Nephron progenitor cell (in vitro differentiated cells): ENCODE measurements around the gene KDM5B.
A peak's percentile ranks its signal among the peaks of the same experiment; 100 is the strongest.

Source experiments
- DNase-seq: peaks from one replicate; pipeline ENCODE4 v3.0.0; 2021
- H3K27ac Mint-ChIP-seq: 2 replicates; pipeline ENCODE4 v1.8.0; 2021; ENCODE audit warnings: mild to moderate bottlenecking, moderate library complexity, mixed read lengths
- H3K27me3 Mint-ChIP-seq: 2 replicates; pipeline ENCODE4 v1.8.0; 2021; ENCODE audit warnings: mild to moderate bottlenecking, low read depth, mixed read lengths; ENCODE audit not compliant: poor library complexity
- H3K36me3 Mint-ChIP-seq: 2 replicates; pipeline ENCODE4 v1.8.0; 2021; ENCODE audit warnings: low read depth, mixed read lengths
- H3K4me1 Mint-ChIP-seq: 2 replicates; pipeline ENCODE4 v1.8.0; 2021; ENCODE audit warnings: mixed read lengths
- H3K4me3 Mint-ChIP-seq: 2 replicates; pipeline ENCODE4 v1.8.0; 2021; ENCODE audit warnings: mild to moderate bottlenecking, moderate library complexity, mixed read lengths
- H3K9me3 Mint-ChIP-seq: 2 replicates; pipeline ENCODE4 v1.8.0; 2021; ENCODE audit warnings: mild to moderate bottlenecking, moderate library complexity, mixed read lengths
- CTCF ChIP-seq: fragments of 200-600 bp; sonication (generic); IDR thresholded peaks from 2 replicates; pipeline ENCODE4 v1.5.0; 2021; ENCODE audit warnings: antibody characterized with exemption

The KDM5B gene

GRCh38 chr1:202710070-202711045 is 97.9 kb downstream of the KDM5B start, which contains the start of gene SYT2:
Gene SYT2, minus strand, starts transcription at chr1:202710454. Its CDS starts 104,682 bp downstream, at chr1:202605772.
- Mint-ChIP-seq H3K4me1 (peaks cover 27% of the 10 kb centered on the region), H3K9me3 (no peaks in the 10 kb centered on the region), H3K27ac (no peak within 1 kb of the TSS), H3K27me3 (peaks cover 85% of the 10 kb centered on the region), H3K36me3 (no peaks in the 10 kb centered on the region), H3K4me3 (peak within 1 kb of the TSS; percentile 82)
- TF ChIP-seq CTCF = no peak
- peak; percentile 86 for DNase-seq

DNA sequence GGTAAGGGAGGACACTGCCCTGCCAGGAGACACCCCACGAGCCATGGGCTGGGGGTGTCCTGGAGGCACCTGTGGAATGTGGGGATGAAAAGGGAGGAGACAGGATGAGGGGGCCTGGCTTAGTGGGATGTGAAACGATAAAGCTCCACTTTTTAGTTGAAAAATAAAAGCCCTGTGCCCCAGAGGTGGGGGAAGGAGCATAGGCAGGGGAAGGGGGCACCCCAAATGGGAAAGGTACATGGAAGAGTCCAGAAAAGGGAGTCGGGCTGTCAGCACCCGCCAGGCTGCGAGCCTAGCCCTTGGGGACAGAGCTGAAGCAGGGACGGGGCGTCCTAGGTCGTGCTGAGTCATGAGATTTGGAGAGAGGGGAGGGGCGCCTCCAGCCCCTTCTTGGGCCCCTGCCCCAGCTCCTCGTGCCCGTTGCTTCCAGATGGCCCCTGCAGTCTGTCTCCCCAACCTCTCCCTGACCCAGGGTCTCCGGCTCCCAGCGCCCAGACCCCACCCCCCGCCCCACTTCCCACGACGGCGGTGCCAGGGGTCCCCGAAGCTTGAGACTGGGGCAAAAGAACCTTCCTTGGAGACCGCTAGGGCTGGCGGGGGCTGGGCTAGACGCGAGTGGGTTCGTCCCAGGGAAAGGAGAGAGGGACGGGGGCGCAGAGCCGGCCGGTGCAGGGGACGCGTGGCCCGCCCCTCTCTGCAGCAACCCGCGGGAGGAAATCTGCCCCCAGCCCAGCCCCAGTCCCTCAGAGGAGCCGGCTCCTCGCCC is 98.8 kb downstream of the KDM5B start:
- Mint-ChIP-seq H3K9me3 (no peaks in the 10 kb centered on the region), H3K4me3 (peak overlapping the region; percentile 82), H3K27me3 (peaks cover 94% of the 10 kb centered on the region), H3K4me1 (peaks cover 27% of the 10 kb centered on the region), H3K36me3 (no peaks in the 10 kb centered on the region), H3K27ac (no peak overlapping the region)
- no peak for TF ChIP-seq CTCF
- peak; percentile 26 for DNase-seq

- Mint-ChIP-seq H3K4me3 (peak overlapping the region; percentile 79), H3K27ac (no peak overlapping the region), H3K4me1 (peaks cover 27% of the 10 kb centered on the region), H3K27me3 (peaks cover 98% of the 10 kb centered on the region), H3K9me3 (no peaks in the 10 kb centered on the region), H3K36me3 (no peaks in the 10 kb centered on the region)
- TF ChIP-seq CTCF = no peak
- no peak for DNase-seq
Observed at GRCh38 chr1:202708456-202709275, 99.6 kb downstream of the KDM5B start.

DNA sequence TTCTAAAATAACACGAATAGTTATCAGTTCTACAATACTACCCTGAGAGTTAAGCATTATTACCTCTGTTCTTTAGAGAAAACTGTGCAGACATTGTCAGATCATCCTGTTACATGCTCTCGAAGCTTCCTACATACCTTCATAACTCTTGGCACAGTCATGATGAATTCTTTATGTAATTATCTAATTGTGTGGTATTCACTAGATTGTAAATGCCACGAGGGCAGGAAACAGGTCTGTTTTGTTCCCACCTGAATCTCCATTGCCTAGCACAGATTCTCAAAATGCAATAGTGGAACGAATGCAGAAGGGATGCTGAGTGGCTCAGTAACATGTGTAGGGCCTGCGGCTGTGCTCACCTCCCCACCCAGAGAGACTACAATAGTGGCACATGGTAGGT is 101.4 kb downstream of the KDM5B start:
- peaks cover 12% of the 10 kb centered on the region for H3K4me1 Mint-ChIP-seq
- H3K27me3 Mint-ChIP-seq = peaks cover 93% of the 10 kb centered on the region
- no peak for DNase-seq
- no peaks in the 10 kb centered on the region for H3K9me3 Mint-ChIP-seq
- H3K27ac Mint-ChIP-seq = no peak overlapping the region
- TF ChIP-seq CTCF = no peak
- no peaks in the 10 kb centered on the region for H3K36me3 Mint-ChIP-seq
- no peak overlapping the region for H3K4me3 Mint-ChIP-seq

DNA sequence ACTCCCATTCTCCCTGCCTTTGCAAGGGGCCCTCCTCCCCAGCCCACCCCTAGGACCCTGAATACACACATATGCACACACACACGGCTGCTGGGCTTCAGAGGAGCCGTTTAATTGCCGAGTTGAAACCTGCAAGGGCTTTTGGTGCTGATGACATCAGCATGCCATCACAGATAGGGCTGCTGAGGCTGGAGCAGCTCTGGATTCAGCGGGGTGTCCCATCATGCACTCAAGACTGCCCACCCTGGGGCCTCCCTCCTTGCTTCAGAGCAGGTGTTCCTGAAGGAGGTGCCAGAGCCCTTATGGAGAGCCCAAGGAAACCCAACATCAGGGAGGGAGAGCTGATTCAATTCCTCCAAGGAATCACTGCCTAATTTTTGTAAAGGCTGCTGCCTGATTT is 103.6 kb downstream of the KDM5B start:
- no peak for TF ChIP-seq CTCF
- Mint-ChIP-seq H3K36me3 (no peaks in the 10 kb centered on the region), H3K4me1 (no peaks in the 10 kb centered on the region)

More for the DNA sequence above, 103.6 kb downstream of the KDM5B start:
- Mint-ChIP-seq H3K27ac (no peak overlapping the region), H3K9me3 (no peaks in the 10 kb centered on the region), H3K27me3 (peaks cover 80% of the 10 kb centered on the region), H3K4me3 (no peak overlapping the region)
- DNase-seq = no peak
